LNCAP (cell line): ENCODE data around the gene FAM184A.

Source experiments
- TF ChIP-seq, protein P1 (sequence below): fragments of 450-650 bp; IDR thresholded peaks from 2 replicates; pipeline ENCODE4 v1.5.1; 2017; ENCODE audit warnings: mild to moderate bottlenecking

The FAM184A gene

DNA sequence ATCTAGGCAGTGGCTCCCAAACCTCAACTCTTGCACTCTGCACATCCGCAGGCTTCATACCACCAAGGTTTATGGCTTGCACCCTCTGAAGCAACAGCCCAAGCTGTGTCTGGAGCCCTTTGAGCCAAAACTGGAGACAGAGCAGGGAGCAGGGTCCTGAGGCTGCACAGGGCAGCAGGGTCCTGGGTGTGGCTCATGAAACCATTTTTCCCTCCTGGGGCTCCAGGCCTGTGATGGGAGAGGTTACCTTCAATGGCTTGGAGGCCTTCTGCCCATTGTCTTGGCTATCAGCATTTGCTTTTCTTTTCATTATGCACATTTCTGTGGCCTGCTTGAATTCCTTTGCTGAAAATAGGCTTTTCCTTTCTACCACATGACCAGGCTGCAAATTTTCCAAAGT, 6.3 kb upstream of the FAM184A start:
- TF ChIP-seq, protein P1, sequence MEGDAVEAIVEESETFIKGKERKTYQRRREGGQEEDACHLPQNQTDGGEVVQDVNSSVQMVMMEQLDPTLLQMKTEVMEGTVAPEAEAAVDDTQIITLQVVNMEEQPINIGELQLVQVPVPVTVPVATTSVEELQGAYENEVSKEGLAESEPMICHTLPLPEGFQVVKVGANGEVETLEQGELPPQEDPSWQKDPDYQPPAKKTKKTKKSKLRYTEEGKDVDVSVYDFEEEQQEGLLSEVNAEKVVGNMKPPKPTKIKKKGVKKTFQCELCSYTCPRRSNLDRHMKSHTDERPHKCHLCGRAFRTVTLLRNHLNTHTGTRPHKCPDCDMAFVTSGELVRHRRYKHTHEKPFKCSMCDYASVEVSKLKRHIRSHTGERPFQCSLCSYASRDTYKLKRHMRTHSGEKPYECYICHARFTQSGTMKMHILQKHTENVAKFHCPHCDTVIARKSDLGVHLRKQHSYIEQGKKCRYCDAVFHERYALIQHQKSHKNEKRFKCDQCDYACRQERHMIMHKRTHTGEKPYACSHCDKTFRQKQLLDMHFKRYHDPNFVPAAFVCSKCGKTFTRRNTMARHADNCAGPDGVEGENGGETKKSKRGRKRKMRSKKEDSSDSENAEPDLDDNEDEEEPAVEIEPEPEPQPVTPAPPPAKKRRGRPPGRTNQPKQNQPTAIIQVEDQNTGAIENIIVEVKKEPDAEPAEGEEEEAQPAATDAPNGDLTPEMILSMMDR = no peak

GRCh38 chr6:119083007-119083406, 4.5 kb upstream of the FAM184A start:
- TF ChIP-seq, protein P1 = no peak

DNA sequence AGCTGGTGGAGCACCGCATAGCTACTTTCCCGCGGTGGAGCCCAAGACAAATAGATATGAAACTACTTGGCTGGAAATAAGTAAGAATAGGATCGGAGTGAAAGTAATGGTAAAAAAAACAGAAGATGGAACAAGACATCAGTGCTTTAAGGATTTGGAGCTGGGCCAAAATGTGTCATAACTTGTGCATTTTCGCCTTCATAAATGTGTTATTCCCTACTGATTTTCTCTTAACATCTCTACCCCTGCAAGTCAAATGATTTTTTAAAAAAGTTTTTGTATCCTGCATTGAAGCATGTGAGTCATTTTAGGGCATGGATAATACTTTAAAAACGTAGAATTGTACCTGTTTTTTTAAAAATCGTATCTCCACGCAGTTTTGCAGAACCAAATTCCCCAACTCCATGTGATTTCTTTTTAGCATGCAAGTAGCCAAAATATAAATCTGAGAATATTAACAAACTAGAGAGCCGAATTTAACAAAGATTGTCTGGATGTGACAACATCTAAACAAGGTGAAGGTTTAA, 882 bp upstream of the FAM184A start:
- TF ChIP-seq, protein P1 = no peak

- TF ChIP-seq, protein P1 = peak; percentile 36
Measured at GRCh38 chr6:119077643-119078375, 655 bp downstream of the FAM184A start.

DNA sequence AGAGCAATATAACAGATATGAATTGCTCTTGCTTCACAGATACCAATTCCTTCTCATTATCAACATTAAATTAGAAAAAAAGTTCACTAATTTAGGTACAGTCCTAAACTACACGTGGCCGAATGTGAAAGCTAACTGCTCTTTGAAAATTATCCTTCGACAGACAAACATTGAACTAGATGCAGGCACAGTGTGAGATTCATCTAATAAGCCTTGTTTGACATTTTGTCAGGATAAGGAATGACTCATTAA, 1.1 kb downstream of the FAM184A start:
- TF ChIP-seq, protein P1 = no peak

DNA sequence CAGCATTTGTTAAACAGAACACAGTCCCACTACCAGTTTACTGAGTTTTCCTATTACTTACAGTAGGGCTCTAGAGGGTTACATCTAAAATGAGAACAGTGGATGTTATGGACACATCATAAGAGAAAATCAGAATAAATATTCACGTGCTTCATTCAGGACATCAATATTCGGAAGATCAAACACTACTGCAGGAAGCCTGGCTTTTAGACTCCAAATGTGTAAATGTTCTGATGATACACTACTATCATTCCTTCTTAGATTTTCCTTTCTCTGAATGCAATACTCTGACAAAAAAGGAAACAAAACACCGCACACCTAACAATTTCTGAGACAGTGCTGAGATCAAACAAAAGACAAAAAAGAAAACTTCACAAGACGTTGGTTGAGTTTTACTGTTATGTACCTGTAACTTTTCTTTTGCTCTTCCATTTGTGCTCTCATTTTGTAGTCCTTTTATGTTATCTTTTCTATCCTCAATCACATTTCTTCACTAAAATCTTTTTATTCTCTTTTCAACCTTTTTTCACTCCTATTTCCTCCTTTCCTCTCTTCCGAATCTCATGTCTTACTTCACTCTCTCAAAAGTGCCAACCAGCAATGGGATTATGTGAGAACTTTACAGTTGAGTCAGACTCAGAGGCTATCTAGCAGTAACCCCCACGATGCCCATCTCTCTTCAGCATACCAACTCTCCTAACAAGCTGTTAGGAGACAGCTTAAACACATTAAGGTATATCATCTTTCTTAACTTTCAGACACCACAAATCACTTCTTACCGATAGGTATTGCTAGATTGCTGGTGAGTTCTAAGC, 1.7 kb downstream of the FAM184A start:
- TF ChIP-seq, protein P1 = no peak

- TF ChIP-seq, protein P1 = no peak
Measured at GRCh38 chr6:119076173-119076572, 2.3 kb downstream of the FAM184A start.
